GM18870 (cell line): Measurements from ENCODE around the gene CROT.

ENCODE experiments used
- ATAC-seq: cut with Tn5 transposase; IDR thresholded peaks from one replicate; pipeline ENCODE4 v1.9.1; 2021; ENCODE audit warnings: moderate library complexity; ENCODE audit not compliant: unreplicated experiment

CROT gene

GRCh38 chr7:87413951-87414793, 68.7 kb downstream of the CROT start:
- no peak for ATAC-seq

GRCh38 chr7:87414794-87415188, 69.3 kb downstream of the CROT start:
- ATAC-seq, result no peak

- ATAC-seq, result peak; percentile 81
Measured at GRCh38 chr7:87416682-87417587, 71.5 kb downstream of the CROT start.

DNA sequence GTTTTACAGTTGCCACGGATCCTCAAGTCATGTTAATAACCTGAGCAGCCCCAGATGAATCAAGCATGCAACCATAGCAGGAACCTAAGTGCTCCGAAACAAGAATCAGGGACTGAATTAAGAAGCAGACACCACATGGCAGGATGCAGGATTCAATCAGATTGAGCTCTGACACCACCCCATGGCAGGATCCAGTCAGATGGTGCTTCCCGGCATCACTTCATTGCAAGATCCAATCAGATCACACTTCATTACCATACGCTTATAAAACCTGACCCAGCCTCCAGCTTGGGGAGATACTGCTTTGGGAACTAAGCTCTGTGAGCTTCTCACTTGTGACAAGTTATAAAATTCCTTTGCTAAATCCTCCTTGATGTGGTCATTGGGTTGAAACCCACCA, 74.7 kb downstream of the CROT start:
- no peak for ATAC-seq

DNA sequence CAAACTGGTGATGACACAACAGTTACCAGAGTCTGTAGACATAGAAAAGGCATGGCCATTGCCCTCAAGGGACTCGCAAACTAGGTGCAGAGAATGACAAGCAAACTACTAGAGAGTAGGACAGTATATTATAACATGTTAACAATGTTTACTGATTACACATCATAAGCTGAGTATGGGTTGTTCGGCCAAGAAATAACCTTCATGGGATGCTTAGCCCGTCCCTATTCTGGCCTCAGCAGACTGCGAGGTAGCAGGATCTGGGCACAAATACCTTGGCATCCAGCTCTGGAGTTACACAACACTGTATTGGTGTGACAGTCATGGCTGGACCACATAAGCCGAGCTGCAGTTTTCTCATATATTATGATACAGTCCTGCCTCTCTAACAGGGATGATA, 78.6 kb downstream of the CROT start:
- ATAC-seq, result no peak

DNA sequence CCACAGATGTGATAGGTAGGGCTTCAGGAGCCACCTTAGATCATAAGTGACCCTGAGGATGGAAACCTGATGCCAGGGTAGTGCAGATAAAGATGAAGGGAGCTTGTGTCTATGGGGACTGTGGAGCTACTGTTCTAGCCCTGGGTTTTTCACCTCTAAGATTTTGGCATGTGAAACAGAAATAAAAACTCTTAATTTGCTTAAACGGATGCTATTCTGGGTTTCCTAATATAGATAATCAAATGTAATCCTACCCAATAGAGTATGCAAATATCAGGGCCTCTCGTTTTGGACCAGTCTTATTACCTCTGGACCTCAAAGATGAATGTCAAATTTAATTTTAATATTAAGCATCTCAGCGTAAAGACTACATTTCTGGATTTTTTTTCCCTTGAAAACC, 80.7 kb downstream of the CROT start:
- ATAC-seq, result peak; percentile 79

GRCh38 chr7:87427288-87427687, 81.8 kb downstream of the CROT start:
- no peak for ATAC-seq

- no peak for ATAC-seq
Measured at GRCh38 chr7:87432536-87432935, 87.1 kb downstream of the CROT start.

- ATAC-seq, result peak; percentile 72
Measured at GRCh38 chr7:87435546-87435945, 90.1 kb downstream of the CROT start.

GRCh38 chr7:87445897-87446296, 100.4 kb downstream of the CROT start:
- ATAC-seq, result peak; percentile 97

DNA sequence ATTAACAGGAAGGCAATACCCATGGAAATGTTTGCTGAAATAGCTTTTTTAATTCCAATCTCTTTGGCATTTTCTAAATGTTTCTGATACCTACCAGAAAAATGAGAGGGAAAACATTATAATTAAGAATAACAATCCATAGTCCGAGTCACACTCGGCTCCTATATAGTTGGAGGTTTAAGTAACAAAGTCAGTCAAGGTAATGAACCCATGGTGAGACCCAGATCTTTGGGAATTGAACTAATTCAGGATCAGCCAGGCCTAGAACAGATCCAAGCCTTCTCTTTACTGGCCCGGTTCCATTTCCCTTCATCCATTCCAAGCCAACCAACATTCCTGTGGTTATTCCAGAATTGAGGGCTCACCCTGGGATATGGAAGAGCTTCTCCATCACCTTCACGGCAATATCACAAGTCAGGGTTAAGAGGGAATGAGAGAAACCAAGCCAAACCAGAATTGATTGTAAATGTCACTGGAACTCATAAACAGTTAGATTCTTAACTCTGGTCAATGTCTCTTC, 101.7 kb downstream of the CROT start:
- ATAC-seq, result no peak

GRCh38 chr7:87448388-87448787, 102.9 kb downstream of the CROT start:
- ATAC-seq, result no peak
